Psoas muscle (tissue), 8 donors: Measurements from ENCODE around the gene ITGA11. TPM values are rescaled to one million over a fixed set of nuclear protein-coding genes. Genes with fewer than 3 reads are reported as not detected.

Source experiments
- ATAC-seq, 4 donors: fragments of 200-7000 bp; cut with Tn5 transposase; one replicate each; pipeline ENCODE4 v1.9.1; 2020; ENCODE audit warnings: moderate library complexity in 3 of 4, mild to moderate bottlenecking in 2 of 4
- DNase-seq, 2 donors: peaks; one replicate each; pipeline ENCODE4 v3.0.0-alpha.2; 2020
- H3K27ac ChIP-seq: fragments of 200-600 bp; one replicate; pipeline ENCODE4 v1.8.0; 2022
- H3K27me3 ChIP-seq, 3 donors: fragments of 200-600 bp in 1 of 3; one replicate each; pipeline versions ENCODE4 v1.6.1 to v1.8.0; 2013 to 2022; ENCODE audit warnings: low read length in 2 of 3, mild to moderate bottlenecking in 2 of 3, moderate library complexity in 1 of 3; ENCODE audit not compliant: insufficient read depth in 3 of 3
- H3K36me3 ChIP-seq, 2 donors: fragments of 200-600 bp in 1 of 2; one replicate each; pipeline versions ENCODE4 v1.6.1 to v1.8.0; 2013 to 2022; ENCODE audit warnings: low read depth in 1 of 2, mild to moderate bottlenecking in 1 of 2, moderate library complexity in 1 of 2; ENCODE audit not compliant: insufficient read depth in 1 of 2
- H3K4me1 ChIP-seq: fragments of 200-600 bp; one replicate; pipeline ENCODE4 v1.8.0; 2022
- H3K4me3 ChIP-seq: fragments of 200-600 bp; one replicate; pipeline ENCODE4 v1.8.0; 2022; ENCODE audit warnings: mild to moderate bottlenecking
- H3K9me3 ChIP-seq: fragments of 200-600 bp; one replicate; pipeline ENCODE4 v1.8.0; 2022
- WGBS, 3 donors: extraction: QIAGEN DNeasy Blood & Tissue Kit; methylation state at CpG; one replicate each; pipeline versions ENCODE4 v1.1.6 to v1.1.7; 2013; 5-methylcytosine and 5-hydroxymethylcytosine counted together
- intact Hi-C, 2 donors: fragments of 100-400 bp; cut with DNase I; formaldehyde crosslinking; loops; one replicate each; pipeline versions ENCODE4 v1.11.0 to v1.14.2; 2022
- polyA plus RNA-seq, 3 donors: library from polyadenylated mRNA; stranded (reverse); fragments of 200-250 nt; gene quantifications; one replicate each; pipeline ENCODE4 v1.2.3, GENCODE V29; 2013
- total RNA-seq, 4 donors: library from RNA; stranded (reverse); fragmentation: NEBNext Ultra II Directional in 2 of 4; extraction: Animal tissue kit (Norgen Biotek cat#: 25700) in 2 of 4; gene quantifications; one replicate each; pipeline versions ENCODE4 v1.2.1 to v1.2.4, GENCODE V29; 2021 to 2023
- TF ChIP-seq, protein P1 (sequence below): fragments of 200-600 bp; IDR thresholded peaks from one replicate; pipeline ENCODE4 v1.8.0; 2022; ENCODE audit warnings: antibody characterized with exemption
- donor health status: healthy with polysubstance abuse.
- donor health status: DM: no; HTN: no; CAD: no; lungs with moderate emphysema.
- donor health status: Bipolar disorder and iron deficiency.
- donor health status: healthy.
- donor health status: DM: yes; HTN: yes; CAD: no.
- donor health status: DM: no; HTN: no; CAD: no.
- donor health status: DM: no; HTN: no; CAD: no.
- donor health status: DM: yes; HTN: yes; CAD: no.

The ITGA11 gene
- total and polyA plus RNA-seq, 7 donors = 0.10 to 7.9 (median 0.97) TPM

DNA sequence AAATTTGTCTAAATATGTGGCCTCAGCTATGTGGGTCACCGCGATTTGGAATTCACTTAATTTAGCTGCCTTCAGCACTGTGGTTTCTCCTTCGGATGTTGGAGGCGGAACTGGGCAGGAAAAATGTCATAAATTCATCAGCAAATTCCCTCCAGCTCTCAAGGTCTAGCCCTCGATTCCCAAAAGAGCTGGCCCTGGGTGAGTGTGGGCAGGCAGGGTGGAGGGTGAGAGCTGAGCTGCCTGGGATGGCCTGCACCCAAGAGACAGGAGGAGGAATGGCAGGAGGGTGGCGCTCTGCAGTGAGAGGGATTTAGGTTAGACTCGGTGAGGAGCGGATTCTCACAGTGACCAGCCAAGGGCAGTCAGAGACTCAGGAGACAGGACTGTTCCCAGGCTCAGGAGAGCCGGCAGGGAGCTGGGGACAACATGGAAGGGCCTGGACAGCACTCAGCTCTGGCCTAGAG, 97.3 kb downstream of the ITGA11 start:
- Histone ChIP-seq H3K27ac (peak overlapping the region; percentile 17), H3K36me3 (no peaks in the 10 kb centered on the region), H3K9me3 (no peaks in the 10 kb centered on the region), H3K27me3 (no peaks in the 10 kb centered on the region), H3K4me3 (no peak overlapping the region), H3K4me1 (peaks cover 2% of the 10 kb centered on the region)
- DNase-seq (no peak), ATAC-seq (peak in 3 of 4 donors; percentile 8 to 25 (median 17))
- intact Hi-C loops = no loop called here
- WGBS, 3 donors = 59 to 67% (median 63%) methylated on average over 9 of the region's 9 CpGs
- TF ChIP-seq, protein P1, sequence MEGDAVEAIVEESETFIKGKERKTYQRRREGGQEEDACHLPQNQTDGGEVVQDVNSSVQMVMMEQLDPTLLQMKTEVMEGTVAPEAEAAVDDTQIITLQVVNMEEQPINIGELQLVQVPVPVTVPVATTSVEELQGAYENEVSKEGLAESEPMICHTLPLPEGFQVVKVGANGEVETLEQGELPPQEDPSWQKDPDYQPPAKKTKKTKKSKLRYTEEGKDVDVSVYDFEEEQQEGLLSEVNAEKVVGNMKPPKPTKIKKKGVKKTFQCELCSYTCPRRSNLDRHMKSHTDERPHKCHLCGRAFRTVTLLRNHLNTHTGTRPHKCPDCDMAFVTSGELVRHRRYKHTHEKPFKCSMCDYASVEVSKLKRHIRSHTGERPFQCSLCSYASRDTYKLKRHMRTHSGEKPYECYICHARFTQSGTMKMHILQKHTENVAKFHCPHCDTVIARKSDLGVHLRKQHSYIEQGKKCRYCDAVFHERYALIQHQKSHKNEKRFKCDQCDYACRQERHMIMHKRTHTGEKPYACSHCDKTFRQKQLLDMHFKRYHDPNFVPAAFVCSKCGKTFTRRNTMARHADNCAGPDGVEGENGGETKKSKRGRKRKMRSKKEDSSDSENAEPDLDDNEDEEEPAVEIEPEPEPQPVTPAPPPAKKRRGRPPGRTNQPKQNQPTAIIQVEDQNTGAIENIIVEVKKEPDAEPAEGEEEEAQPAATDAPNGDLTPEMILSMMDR = no peak

DNA sequence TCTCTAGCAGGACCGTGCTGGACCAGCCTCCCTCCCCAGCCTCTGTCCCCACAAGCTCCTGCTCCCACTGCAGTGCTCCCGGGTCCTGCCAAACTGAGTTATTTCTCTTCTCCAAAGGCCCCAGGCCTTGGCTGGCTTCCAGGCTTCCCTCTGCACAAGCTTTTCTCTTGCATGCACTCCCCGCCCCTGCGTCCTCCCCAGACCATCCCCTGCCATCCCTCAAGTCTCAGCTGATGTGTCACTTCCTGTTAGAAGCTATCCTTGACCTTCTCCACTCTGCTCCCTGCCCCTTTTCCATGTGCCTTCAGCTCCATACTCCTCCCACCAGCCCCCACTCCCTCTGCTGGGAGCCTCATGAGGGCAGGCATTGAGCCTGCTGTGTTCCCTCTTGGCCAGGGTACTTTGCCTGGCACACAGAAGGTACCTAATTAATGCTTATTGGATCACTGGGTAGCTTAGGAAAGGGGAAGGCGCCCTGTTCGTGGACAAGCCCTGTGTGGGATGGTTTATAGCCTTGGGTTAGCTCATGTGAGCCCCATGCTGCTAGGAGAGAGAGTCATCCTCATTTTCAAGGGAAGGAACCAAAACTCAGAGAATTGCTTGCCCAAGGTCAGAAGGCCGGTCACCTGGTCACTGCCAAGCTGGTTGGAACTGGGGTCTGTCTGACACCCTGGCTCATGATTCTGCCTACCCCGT, 98.0 kb downstream of the ITGA11 start:
- H3K27ac ChIP-seq = no peak overlapping the region
- 76 to 84% (median 82%) methylated on average over 8 of the region's 8 CpGs for WGBS, 3 donors
- intact Hi-C loops = no loop called here
- no peak overlapping the region for H3K4me3 ChIP-seq
- no peaks in the 10 kb centered on the region for H3K9me3 ChIP-seq
- ATAC-seq (peak in 1 of 4 donors; percentile 17), DNase-seq (peak; percentile 66 to 71)
- no peaks in the 10 kb centered on the region for H3K36me3 ChIP-seq
- no peaks in the 10 kb centered on the region for H3K27me3 ChIP-seq
- TF ChIP-seq, protein P1 = no peak
- H3K4me1 ChIP-seq = no peaks in the 10 kb centered on the region

DNA sequence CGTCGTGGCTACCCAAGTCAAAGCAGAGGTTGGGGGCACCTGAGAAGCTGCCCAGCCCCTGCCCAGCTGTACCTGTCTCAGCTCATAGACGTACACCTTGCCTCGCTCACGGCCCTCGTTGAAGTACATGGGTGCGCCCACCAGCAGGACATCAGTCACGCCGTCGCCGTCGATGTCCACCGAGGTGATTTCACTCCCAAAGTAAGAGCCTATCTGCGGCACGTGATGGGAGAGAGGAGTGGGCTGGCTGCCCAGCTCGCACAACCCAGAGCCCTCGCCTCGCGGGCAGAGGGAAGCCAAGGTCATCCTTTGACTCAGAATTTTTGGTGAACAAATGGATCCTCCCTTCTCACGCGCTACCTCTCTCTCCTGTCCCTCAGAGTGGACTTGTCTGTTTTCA, 99.7 kb downstream of the ITGA11 start:
- intact Hi-C loops = no loop called here
- no peaks in the 10 kb centered on the region for H3K4me1 ChIP-seq
- H3K36me3 ChIP-seq = no peaks in the 10 kb centered on the region
- TF ChIP-seq, protein P1 = no peak
- DNase-seq (no peak), ATAC-seq (no peak)
- WGBS, 3 donors = 93 to 94% (median 94%) methylated on average over 21 of the region's 21 CpGs
- no peak overlapping the region for H3K4me3 ChIP-seq
- H3K27me3 ChIP-seq = peaks cover 0 to 2% (median 0%) of the 10 kb centered on the region in 3 donors
- H3K9me3 ChIP-seq = no peaks in the 10 kb centered on the region
- no peak overlapping the region for H3K27ac ChIP-seq

DNA sequence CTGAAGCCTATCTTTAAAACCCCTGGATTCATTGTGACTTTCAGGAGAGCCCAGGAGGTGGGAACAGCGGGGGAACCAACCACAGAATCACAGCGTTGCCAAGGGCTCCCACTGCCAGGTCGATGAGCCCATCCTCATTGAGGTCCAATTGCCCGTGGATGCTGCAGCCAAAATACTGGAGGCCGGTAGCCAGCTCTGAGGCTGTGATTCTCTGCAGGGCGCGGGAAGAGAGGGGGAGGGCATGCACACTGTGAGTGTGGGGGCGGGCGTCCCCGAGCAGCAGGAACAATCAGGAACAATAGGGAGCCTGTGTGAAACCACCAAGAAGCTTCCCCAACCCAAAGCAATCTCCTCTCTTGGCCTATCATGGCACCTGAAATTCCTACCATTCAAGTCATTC, 101.1 kb downstream of the ITGA11 start:
- H3K4me1 ChIP-seq = no peaks in the 10 kb centered on the region
- no peak overlapping the region for H3K27ac ChIP-seq
- H3K9me3 ChIP-seq = no peaks in the 10 kb centered on the region
- intact Hi-C loops = no loop called here
- TF ChIP-seq, protein P1 = no peak
- H3K36me3 ChIP-seq = no peaks in the 10 kb centered on the region
- no peak for ATAC-seq
- DNase-seq = no peak
- peaks cover 0 to 4% (median 0%) of the 10 kb centered on the region in 3 donors for H3K27me3 ChIP-seq
- H3K4me3 ChIP-seq = no peak overlapping the region
- WGBS, 3 donors = 32 to 43% (median 32%) methylated on average over 9 to 10 of the region's 10 CpGs
